PC-9 (cell line): ENCODE measurements around the gene FFAR2.

Experiments used
- EZH2 ChIP-seq: fragments of 200-600 bp; sonication (generic); IDR thresholded peaks from 2 replicates; pipeline ENCODE4 v1.8.0; 2017; ENCODE audit warnings: antibody characterized with exemption, low read depth
- TF ChIP-seq, protein P1 (sequence below): fragments of 200-600 bp; sonication (generic); conservative IDR thresholded peaks from 2 replicates; pipeline ENCODE4 v1.6.1; 2017; ENCODE audit warnings: mixed run types, antibody characterized with exemption, mild to moderate bottlenecking, moderate library complexity

DNA sequence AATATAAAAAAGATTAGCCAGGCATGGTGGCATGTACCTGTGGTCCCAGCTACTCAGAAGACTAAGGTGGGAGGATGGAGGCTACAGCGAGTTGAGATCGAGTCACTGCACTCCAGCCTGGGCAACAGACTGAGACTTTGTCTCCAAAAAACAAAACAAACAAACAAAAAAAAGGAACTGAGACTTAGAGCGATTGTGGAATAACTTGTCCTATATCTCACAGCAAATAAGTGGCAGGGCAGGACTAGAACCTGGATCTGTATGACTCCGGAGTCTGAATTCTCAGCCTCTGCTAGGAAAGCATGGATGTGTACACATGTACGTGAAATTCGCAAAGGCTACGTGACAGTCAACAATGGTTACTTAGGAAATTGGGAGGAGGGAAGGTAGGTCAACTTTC is 22.1 kb downstream of the FFAR2 start:
- TF ChIP-seq, protein P1, sequence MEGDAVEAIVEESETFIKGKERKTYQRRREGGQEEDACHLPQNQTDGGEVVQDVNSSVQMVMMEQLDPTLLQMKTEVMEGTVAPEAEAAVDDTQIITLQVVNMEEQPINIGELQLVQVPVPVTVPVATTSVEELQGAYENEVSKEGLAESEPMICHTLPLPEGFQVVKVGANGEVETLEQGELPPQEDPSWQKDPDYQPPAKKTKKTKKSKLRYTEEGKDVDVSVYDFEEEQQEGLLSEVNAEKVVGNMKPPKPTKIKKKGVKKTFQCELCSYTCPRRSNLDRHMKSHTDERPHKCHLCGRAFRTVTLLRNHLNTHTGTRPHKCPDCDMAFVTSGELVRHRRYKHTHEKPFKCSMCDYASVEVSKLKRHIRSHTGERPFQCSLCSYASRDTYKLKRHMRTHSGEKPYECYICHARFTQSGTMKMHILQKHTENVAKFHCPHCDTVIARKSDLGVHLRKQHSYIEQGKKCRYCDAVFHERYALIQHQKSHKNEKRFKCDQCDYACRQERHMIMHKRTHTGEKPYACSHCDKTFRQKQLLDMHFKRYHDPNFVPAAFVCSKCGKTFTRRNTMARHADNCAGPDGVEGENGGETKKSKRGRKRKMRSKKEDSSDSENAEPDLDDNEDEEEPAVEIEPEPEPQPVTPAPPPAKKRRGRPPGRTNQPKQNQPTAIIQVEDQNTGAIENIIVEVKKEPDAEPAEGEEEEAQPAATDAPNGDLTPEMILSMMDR = no peak
- TF ChIP-seq EZH2 = no peak
